HG02763 (cell line): ENCODE results near the gene DCLK3.

Source experiments
- ATAC-seq: cut with Tn5 transposase; IDR thresholded peaks from one replicate; pipeline ENCODE4 v1.9.1; 2021; ENCODE audit warnings: mild to moderate bottlenecking, moderate library complexity; ENCODE audit not compliant: unreplicated experiment

Gene DCLK3

GRCh38 chr3:36713904-36714303, 50.4 kb downstream of the DCLK3 start:
- ATAC-seq: no peak

GRCh38 chr3:36710606-36711005, 53.7 kb downstream of the DCLK3 start:
- ATAC-seq: no peak

- no peak for ATAC-seq
Observed at GRCh38 chr3:36709826-36710365, 54.5 kb downstream of the DCLK3 start.

GRCh38 chr3:36709281-36709680, 55.1 kb downstream of the DCLK3 start:
- ATAC-seq: no peak

GRCh38 chr3:36707623-36708409, 56.5 kb downstream of the DCLK3 start:
- peak; percentile 54 for ATAC-seq

- ATAC-seq: no peak
Observed at GRCh38 chr3:36705015-36705414, 59.3 kb downstream of the DCLK3 start.

GRCh38 chr3:36704280-36704679, 60.1 kb downstream of the DCLK3 start:
- ATAC-seq: no peak

- no peak for ATAC-seq
Observed at GRCh38 chr3:36701249-36701572, 63.1 kb downstream of the DCLK3 start.

GRCh38 chr3:36700537-36701248, 63.7 kb downstream of the DCLK3 start:
- peak; percentile 70 for ATAC-seq

- no peak for ATAC-seq
Observed at GRCh38 chr3:36698314-36698713, 66.0 kb downstream of the DCLK3 start.

- no peak for ATAC-seq
Observed at GRCh38 chr3:36697229-36698001, 66.9 kb downstream of the DCLK3 start.

- no peak for ATAC-seq
Observed at GRCh38 chr3:36696799-36697198, 67.6 kb downstream of the DCLK3 start.

- no peak for ATAC-seq
Observed at GRCh38 chr3:36695769-36696137, 68.6 kb downstream of the DCLK3 start.

- no peak for ATAC-seq
Observed at GRCh38 chr3:36695113-36695768, 69.1 kb downstream of the DCLK3 start.

GRCh38 chr3:36693670-36694069, 70.7 kb downstream of the DCLK3 start:
- ATAC-seq: peak; percentile 49

- ATAC-seq: no peak
Observed at GRCh38 chr3:36689560-36689959, 74.8 kb downstream of the DCLK3 start.

- no peak for ATAC-seq
Observed at GRCh38 chr3:36688815-36689214, 75.5 kb downstream of the DCLK3 start.

GRCh38 chr3:36686516-36686915, 77.8 kb downstream of the DCLK3 start:
- no peak for ATAC-seq

- ATAC-seq: no peak
Observed at GRCh38 chr3:36681867-36682266, 82.5 kb downstream of the DCLK3 start.

- no peak for ATAC-seq
Observed at GRCh38 chr3:36680952-36681351, 83.4 kb downstream of the DCLK3 start.
